ENCODE measurements around the gene ADGRG1. TPM values are rescaled to one million over a fixed set of nuclear protein-coding genes. Genes with fewer than 3 reads are reported as not detected.

ADGRG1 gene
- 161 to 247 TPM (median 200 TPM) in 5 replicates for total RNA-seq (2022; extraction: Qiagen RNA extraction; ENCODE audit: low read depth)

GRCh38 chr16:57628008-57628781 is at the start of gene ADGRG1:
Gene ADGRG1 (plus strand): TSS chr16:57628630. CDS start chr16:57650288, 21,658 bp downstream.

GRCh38 chr16:57668263-57668571 is 39.8 kb downstream of the ADGRG1 start, which contains the start of gene ADGRG3:
Gene ADGRG3 (plus strand): TSS chr16:57668306. CDS start chr16:57668348, 42 bp downstream.

GRCh38 chr16:57694725-57695679 is 66.6 kb downstream of the ADGRG1 start, which contains the start of gene DRC7:
Gene DRC7 (plus strand): TSS chr16:57694806. CDS start chr16:57697950, 3,144 bp downstream.

Other genes starting within 250 kb of the ADGRG1 start
- not detected in 5 replicates for gene CCL17, start 223.9 kb upstream of the ADGRG1 start, total RNA-seq (2022; extraction: Qiagen RNA extraction; ENCODE audit: low read depth)
- 69.6 to 90.0 TPM (median 71.2 TPM) in 5 replicates for gene CIAPIN1, start 181.2 kb upstream of the ADGRG1 start, total RNA-seq (2022; extraction: Qiagen RNA extraction; ENCODE audit: low read depth)
- gene COQ9, start 181.2 kb upstream of the ADGRG1 start, total RNA-seq (2022; extraction: Qiagen RNA extraction; ENCODE audit: low read depth) = 42.8 to 54.2 TPM (median 53.5 TPM) in 5 replicates
- 109 to 165 TPM (median 112 TPM) in 5 replicates for gene POLR2C, start 166.0 kb upstream of the ADGRG1 start, total RNA-seq (2022; extraction: Qiagen RNA extraction; ENCODE audit: low read depth)
- 34.6 to 44.9 TPM (median 41.6 TPM) in 5 replicates for gene DOK4, start 142.1 kb upstream of the ADGRG1 start, total RNA-seq (2022; extraction: Qiagen RNA extraction; ENCODE audit: low read depth)
- gene CCDC102A, start 92.1 kb upstream of the ADGRG1 start, total RNA-seq (2022; extraction: Qiagen RNA extraction; ENCODE audit: low read depth) = 6.9 to 10.9 TPM (median 9.9 TPM) in 5 replicates
- 0.05 to 0.07 TPM (median 0.07 TPM) in 3 of 5 replicates, not detected in the others for gene ADGRG5, start 86.0 kb upstream of the ADGRG1 start, total RNA-seq (2022; extraction: Qiagen RNA extraction; ENCODE audit: low read depth)
- 0.22 to 0.87 TPM (median 0.54 TPM) in 5 replicates for gene ADGRG3, start 39.7 kb downstream of the ADGRG1 start, total RNA-seq (2022; extraction: Qiagen RNA extraction; ENCODE audit: low read depth)
- 0.05 to 0.59 TPM (median 0.10 TPM) in 5 replicates for gene DRC7, start 66.2 kb downstream of the ADGRG1 start, total RNA-seq (2022; extraction: Qiagen RNA extraction; ENCODE audit: low read depth)
- 19.1 to 22.7 TPM (median 21.3 TPM) in 5 replicates for gene KATNB1, start 107.1 kb downstream of the ADGRG1 start, total RNA-seq (2022; extraction: Qiagen RNA extraction; ENCODE audit: low read depth)
- 163 to 215 TPM (median 196 TPM) in 5 replicates for gene KIFC3, start 173.9 kb downstream of the ADGRG1 start, total RNA-seq (2022; extraction: Qiagen RNA extraction; ENCODE audit: low read depth)